ENCODE data around the gene PRR18.

- TF ChIP-seq EWSR1 (IDR thresholded peaks at IDR 0.05; ENCODE audit: borderline replicate concordance, low read depth, partially characterized antibody) (no peak), STAG1 (CRISPR knock-in tag; IDR thresholded peaks at IDR 0.05; ENCODE audit: borderline replicate concordance) (no peak), CTBP1 (IDR thresholded peaks at IDR 0.05; ENCODE audit: borderline replicate concordance) (no peak), MXI1 (IDR thresholded peaks at IDR 0.05; ENCODE audit: low read depth, low read length) (no peak)
Measured at GRCh38 chr6:166351715-166352285, 43.6 kb upstream of the PRR18 start.

Data from K562 (cell line).